HTR-8/SVneo (cell line): ENCODE results near the gene MAP7D1.

Experiments used
- DNase-seq: peaks from one replicate; pipeline ENCODE4 v3.0.0; 2011; ENCODE audit warnings: low spot score, mixed read lengths; ENCODE audit not compliant: insufficient read length
- FAIRE-seq: peaks from 2 replicates; lab custom pipeline; 2011; peaks lifted over from hg19 to GRCh38; lab: Jason Lieb, UNC

The MAP7D1 gene

GRCh38 chr1:36155408-36156328, at the start of gene MAP7D1:
Gene MAP7D1, plus strand, starts transcription at chr1:36156160. Its CDS starts 258 bp downstream, at chr1:36156418.
- DNase-seq (peak; percentile 76), FAIRE-seq (peak; percentile 33)

GRCh38 chr1:36106269-36106668, 49.7 kb upstream of the MAP7D1 start:
- DNase-seq = no peak

GRCh38 chr1:36107394-36107793, 48.6 kb upstream of the MAP7D1 start:
- no peak for FAIRE-seq
- no peak for DNase-seq

More at GRCh38 chr1:36106269-36106668, 49.7 kb upstream of the MAP7D1 start:
- FAIRE-seq = no peak

- FAIRE-seq = no peak
- no peak for DNase-seq
These were observed 47.6 kb upstream of the MAP7D1 start for GRCh38 chr1:36108314-36108713.

- peak; percentile 55 for FAIRE-seq
- peak; percentile 81 for DNase-seq
These were observed 46.8 kb upstream of the MAP7D1 start for GRCh38 chr1:36109041-36109679.

GRCh38 chr1:36111151-36111550, 44.8 kb upstream of the MAP7D1 start:
- no peak for DNase-seq
- FAIRE-seq = no peak

GRCh38 chr1:36112823-36113222, 43.1 kb upstream of the MAP7D1 start:
- no peak for DNase-seq
- no peak for FAIRE-seq

- no peak for FAIRE-seq
- no peak for DNase-seq
These were observed 41.6 kb upstream of the MAP7D1 start for GRCh38 chr1:36114371-36114770.

GRCh38 chr1:36115200-36115669, 40.7 kb upstream of the MAP7D1 start:
- FAIRE-seq (no peak), DNase-seq (no peak)

- DNase-seq (no peak), FAIRE-seq (no peak)
These were observed 40.0 kb upstream of the MAP7D1 start for GRCh38 chr1:36115931-36116330.

- FAIRE-seq = no peak
- DNase-seq = no peak
These were observed 39.1 kb upstream of the MAP7D1 start for GRCh38 chr1:36116901-36117300.

- FAIRE-seq (no peak), DNase-seq (no peak)
These were observed 37.3 kb upstream of the MAP7D1 start for GRCh38 chr1:36118447-36119204.

GRCh38 chr1:36119456-36119855, 36.5 kb upstream of the MAP7D1 start:
- FAIRE-seq = no peak
- no peak for DNase-seq

GRCh38 chr1:36122062-36123030, 33.6 kb upstream of the MAP7D1 start:
- FAIRE-seq = no peak
- no peak for DNase-seq

GRCh38 chr1:36123356-36123755, 32.6 kb upstream of the MAP7D1 start:
- FAIRE-seq (no peak), DNase-seq (no peak)

- FAIRE-seq (no peak), DNase-seq (no peak)
These were observed 31.4 kb upstream of the MAP7D1 start for GRCh38 chr1:36124404-36125128.

- DNase-seq (no peak), FAIRE-seq (no peak)
These were observed 30.6 kb upstream of the MAP7D1 start, which contains the start of gene COL8A2 for GRCh38 chr1:36125129-36125991. Gene COL8A2, minus strand, starts transcription at chr1:36125222. Its CDS starts 24,980 bp downstream, at chr1:36100242.
